HG02642 (cell line): Measurements from ENCODE around the gene RAPGEF2.
"Not testable (repeated sequence)": the region's sequence is repeated elsewhere in the genome, so short reads cannot be mapped to it uniquely, and the experiment has no call there.

Experiments
- ATAC-seq: cut with Tn5 transposase; IDR thresholded peaks from one replicate; pipeline ENCODE4 v1.9.1; 2021; ENCODE audit warnings: mild to moderate bottlenecking; ENCODE audit not compliant: unreplicated experiment, poor library complexity

Gene RAPGEF2

DNA sequence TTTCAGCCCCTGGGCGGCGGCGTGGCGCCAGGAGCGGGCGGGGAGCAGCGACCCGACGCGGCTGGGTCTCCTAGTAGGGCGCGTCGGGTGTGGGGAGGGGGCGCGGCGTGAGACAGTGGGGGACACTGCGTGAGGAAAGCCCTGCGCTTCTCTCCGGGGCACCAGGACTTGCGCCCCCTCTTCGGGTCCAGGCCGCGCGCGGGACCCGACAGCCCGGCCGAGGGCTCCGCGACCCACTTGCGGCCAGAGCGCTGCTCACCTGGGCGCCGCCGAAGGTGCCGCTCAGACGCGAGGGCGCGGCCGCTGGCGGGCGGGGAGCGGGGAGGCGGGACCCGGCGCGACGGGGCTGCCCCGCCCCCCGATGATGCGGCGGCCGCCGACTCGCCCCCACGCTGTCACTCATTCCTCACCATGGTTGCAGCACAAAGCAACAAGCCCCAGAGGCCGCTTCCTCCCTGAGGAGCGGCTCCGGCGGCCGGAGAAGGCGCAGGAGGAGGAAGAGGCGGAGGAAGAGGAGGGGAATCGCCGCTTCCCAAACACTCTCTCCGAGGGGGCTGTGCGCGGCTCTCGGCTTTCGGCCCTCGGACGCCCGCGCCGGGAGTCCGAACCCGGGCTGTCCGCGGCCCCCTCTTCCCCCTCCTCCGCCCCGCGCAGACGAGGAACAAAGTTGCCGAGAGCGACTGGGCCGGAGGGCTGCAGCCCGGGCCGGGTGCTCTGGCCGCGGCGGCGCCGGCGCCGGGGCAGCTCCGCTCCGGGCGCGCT, at the start of gene RAPGEF2:
RAPGEF2 (plus strand) TSS at position 458 of the 762 bp plus-strand sequence. CDS start 1,084 bp downstream, outside the sequence.
- ATAC-seq: peak; percentile 85

GRCh38 chr4:159055833-159056232, 47.0 kb upstream of the RAPGEF2 start:
- no peak for ATAC-seq

DNA sequence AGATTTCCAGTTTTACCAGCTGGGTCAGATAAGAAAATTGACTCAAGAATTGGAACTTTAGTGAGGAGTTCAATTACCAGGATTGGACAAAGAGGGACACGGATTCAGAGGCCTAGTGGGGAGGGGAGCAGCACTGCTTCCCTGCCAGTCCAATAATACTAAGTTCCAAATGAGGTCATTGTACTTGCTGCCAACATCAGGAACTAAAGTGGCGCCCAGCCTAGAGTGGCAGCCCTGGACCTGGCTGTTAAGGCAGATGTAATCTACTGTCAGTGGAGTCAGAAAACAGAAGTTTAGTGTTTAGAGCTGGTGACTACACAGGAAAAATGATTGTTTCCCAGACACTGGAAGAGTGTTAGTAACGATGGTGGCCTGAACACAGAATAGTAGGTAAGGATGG, 42.7 kb upstream of the RAPGEF2 start:
- ATAC-seq: no peak

DNA sequence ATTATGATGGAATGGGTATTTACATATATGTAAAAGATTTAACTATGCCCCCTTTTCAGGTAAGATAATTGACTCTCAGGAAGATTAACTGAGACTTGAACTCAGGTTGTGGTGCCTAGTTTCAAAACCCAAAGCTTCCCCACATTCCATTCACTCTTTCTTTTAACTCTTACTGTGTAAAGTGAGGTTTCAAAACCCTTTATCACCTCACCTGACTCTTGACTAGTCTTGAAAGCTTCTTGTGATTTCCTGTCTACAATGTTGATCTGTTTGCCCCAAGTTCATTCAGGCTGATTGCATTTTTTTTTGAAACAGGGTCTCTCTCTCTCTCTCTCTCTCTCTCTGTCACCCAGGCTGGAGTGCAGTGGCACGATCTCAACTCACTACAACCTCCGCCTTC, 40.5 kb upstream of the RAPGEF2 start:
- no peak for ATAC-seq

DNA sequence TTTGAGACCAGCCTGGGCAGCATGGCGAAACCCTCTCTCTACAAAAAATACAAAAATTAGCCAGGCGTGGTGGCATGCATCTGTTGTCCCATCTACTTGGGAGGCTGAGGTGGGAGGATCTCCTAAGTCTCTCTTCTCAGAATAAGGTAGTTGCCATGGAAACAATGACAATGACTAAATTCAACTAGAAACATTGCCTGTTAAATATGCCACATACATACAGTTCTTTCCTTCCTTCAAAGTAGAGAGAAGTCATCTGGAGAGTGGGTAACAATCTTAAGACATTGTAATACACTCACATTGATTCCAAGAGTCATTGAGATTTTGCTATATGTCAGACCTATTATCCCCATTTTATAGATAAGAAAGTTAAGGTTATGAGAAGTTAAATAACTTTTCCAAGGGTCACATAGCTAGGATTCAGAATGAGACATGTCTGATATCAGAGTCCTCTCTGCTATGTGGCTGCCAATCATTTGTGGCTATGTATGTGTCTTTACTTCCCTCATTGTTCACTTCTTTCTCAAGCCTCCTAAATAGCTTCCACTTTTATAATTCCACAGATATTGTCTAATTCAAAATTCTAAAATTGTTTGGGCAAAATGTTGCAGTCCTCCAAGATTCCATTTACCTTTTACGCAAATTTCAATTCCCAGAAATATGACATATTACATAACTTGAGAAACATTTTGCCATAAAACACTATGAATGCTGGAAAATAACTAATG, 37.2 kb upstream of the RAPGEF2 start:
- ATAC-seq: no peak

- ATAC-seq: not testable (repeated sequence)
Observed at GRCh38 chr4:159068139-159068538, 34.7 kb upstream of the RAPGEF2 start.

GRCh38 chr4:159069922-159070321, 33.0 kb upstream of the RAPGEF2 start:
- no peak for ATAC-seq

DNA sequence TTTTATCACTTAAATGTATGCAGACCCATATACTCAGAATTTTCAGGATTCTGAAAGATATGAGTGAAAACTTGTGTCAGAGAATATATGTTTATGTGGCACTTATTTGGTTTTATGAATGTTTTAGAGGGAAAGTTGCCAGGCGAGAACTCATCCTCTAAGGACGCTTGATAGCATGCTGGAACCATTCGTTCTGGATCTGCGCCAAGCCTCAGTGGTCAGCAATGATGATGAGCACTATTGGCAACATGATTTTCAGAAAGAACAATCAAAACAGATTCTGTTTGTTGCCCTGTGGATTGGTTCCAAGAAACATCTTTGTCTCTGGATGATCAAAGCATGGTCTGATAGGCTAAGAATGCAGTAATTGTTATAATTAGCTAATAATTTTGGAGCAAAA, 32.1 kb upstream of the RAPGEF2 start:
- no peak for ATAC-seq

DNA sequence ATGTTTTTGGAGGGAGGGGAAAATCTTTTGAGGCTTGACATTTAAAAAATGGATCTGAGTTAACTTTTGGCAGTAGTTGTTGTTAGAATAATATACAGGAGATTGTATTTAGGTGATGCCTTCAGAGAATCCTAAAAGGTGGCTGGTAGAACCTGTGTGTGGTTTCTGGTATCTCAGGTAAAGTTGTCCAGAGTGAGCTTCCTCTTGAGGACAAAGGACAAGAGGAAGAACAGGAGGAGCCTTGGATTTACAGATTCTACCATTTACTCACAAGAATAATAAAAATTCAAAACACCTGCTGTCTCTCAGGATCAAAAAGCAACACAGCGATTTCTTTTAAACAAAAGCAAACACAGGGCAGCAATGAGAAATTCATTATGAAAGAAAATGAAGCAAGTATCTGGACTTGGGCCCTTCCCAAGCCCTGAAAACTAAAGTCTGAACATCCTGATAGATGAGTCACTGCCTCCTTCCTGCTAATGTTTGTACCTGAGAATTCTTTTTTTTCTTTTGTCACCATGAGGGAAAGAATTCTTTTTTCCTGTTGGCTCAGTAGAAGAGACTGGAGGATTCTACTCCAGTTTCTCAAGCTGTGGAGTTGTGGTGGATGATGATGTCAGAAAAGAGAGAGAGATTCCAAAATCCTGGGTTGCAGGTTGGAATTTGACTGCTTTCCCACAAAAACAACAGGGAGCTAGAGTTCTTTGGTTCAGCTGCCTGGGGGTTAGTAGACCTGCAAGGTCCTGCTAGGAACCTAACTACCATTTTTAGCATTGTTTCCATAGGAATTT, 31.5 kb upstream of the RAPGEF2 start:
- no peak for ATAC-seq

GRCh38 chr4:159071969-159072765, 30.7 kb upstream of the RAPGEF2 start:
- no peak for ATAC-seq

DNA sequence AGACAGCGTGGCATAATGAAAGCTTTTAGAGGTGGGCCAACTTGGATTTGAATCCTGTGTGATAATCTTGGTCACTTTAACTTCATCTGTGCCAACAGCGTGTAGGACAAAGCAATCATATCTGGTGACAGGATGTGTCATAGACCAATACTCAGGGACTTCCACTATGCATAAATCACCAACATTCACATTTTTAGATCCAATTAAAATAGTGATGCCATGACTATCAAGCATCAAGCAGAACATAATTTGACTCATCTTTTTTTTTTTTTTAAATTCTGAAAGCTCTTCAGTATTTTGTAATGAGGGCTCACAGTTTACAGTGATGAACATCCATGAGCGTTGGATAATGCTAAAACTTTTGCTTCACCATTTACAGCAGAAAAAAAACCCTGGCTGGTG, 27.3 kb upstream of the RAPGEF2 start:
- ATAC-seq: no peak

DNA sequence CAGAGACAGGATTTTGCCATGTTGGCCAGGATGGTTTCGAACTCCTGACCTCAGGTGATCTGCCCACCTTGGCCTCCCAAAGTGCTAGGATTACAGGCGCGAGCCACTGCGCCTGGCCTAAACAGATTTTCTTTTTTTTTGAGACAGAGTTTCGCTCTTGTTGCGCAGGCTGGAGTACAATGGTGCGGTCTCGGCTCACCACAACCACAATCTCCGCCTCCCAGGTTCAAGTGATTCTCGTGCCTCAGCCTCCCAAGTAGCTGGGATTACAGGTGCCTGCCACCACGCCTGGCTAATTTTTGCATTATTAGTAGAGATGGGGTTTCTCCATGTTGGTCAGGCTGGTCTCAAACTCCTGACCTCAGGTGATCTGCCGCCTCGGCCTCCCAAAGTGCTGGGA, 25.9 kb upstream of the RAPGEF2 start:
- not testable (repeated sequence) for ATAC-seq

DNA sequence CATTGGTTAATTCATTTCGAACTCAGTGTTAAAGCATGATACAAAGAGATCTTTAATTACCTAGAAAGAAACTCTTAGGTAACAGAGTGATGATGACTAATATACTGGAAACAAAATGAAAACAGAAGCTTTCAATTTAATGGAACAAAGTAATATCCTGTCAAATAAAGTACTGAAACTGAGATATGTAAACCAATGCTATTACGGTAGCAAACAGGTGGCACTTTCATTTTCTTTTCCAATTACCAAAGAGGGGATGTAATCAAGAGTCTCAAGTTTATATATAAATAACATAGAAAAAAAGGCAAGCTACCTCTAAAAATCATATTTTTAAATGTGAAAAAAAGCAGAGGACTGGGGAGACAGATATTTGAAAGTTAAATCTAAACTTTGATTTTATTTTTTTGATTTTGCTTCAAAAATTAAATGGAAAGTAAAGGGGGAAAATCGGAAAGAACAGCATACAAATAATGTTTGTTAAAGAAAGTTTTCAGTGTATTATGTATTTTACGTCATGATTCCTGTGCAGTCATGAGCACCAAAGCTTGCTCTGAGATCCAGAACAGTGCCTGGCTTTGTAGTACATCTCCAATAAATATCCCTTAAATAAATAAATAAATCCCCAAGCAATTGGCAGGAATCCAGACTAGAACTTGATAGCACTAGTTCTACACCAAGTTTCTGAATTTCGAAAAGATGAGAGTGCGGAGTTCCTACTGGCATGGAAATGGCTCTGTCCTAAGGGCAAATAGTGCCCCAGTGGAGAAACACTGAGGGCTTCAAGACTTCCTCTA, 25.0 kb upstream of the RAPGEF2 start:
- ATAC-seq: peak; percentile 90

- ATAC-seq: no peak
Observed at GRCh38 chr4:159079074-159079473, 23.8 kb upstream of the RAPGEF2 start.

- ATAC-seq: no peak
Observed at GRCh38 chr4:159086606-159087005, 16.3 kb upstream of the RAPGEF2 start.

DNA sequence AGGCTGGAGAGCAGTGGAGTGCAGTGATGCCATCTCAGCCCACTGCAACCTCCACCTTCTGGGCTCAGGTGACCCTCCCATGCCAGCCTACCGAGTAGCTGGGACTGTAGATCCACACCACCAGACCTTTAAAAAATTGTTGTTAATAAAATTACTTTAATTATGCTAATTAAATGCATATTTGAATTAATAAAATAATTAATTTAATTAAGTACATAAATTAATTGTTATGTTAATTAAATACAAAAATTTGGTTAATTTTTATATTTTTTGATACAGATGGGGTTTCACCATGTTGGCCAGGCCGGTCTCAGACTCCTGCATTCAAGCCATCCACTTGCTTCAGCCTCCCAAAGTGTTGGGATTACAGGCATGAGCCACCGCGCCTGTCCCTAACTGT, 12.6 kb upstream of the RAPGEF2 start:
- ATAC-seq: no peak

- not testable (repeated sequence) for ATAC-seq
Observed at GRCh38 chr4:159094156-159094555, 8.7 kb upstream of the RAPGEF2 start.

DNA sequence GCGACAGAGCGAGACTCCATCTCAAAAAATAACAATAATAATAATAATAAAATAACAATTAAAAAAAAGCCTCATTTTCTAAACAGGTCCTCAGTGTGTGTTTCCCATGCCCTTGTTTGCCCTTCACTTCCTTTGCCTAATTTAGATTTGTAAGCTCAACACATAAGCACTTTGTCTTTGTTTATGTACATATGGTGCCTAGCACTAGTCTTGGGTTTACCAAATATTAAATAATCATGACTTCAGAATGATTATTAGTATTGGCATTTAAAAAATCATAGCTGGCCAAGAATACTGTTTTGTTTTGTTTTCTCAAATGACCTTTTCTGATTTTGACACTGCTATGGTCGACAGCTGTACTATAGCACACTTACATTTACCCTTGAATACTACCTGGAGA, 6.4 kb upstream of the RAPGEF2 start:
- ATAC-seq: no peak

- ATAC-seq: no peak
Observed at GRCh38 chr4:159097144-159097543, 5.7 kb upstream of the RAPGEF2 start.
